Epithelial cell of alveolus of lung (primary cell): Measurements from ENCODE around the gene RCAN3. TPM values are rescaled to one million over a fixed set of nuclear protein-coding genes. Genes with fewer than 3 reads are reported as not detected.

Source experiments
- total RNA-seq: library from RNA; depleted of rRNA; stranded (reverse); fragments of >200 nt; gene quantifications from 2 replicates; pipeline ENCODE4 v1.2.1, GENCODE V29; 2015

Gene RCAN3
- 5.7 and 8.0 TPM in 2 replicates for total RNA-seq

GRCh38 chr1:24502709-24503058, at the start of gene RCAN3:
Gene RCAN3, plus strand, starts transcription at chr1:24502836. Its CDS starts 11,537 bp downstream, at chr1:24514373.

GRCh38 chr1:24555591-24556413, 53.2 kb downstream of the RCAN3 start, which contains the start of gene NCMAP:
Gene NCMAP, plus strand, starts transcription at chr1:24556087. Its CDS starts 39,344 bp downstream, at chr1:24595431.

Other genes starting within 250 kb of the RCAN3 start
- 0.13 TPM in 1 of 2 replicates, not detected in the other for gene GRHL3, start 183.5 kb upstream of the RCAN3 start, total RNA-seq
- 3.6 and 4.2 TPM in 2 replicates for gene STPG1, start 89.1 kb upstream of the RCAN3 start, total RNA-seq
- 19.9 and 25.2 TPM in 2 replicates for gene NIPAL3, start 87.0 kb upstream of the RCAN3 start, total RNA-seq
- not detected in 2 replicates for gene NCMAP, start 53.3 kb downstream of the RCAN3 start, total RNA-seq
- 28.3 and 50.0 TPM in 2 replicates for gene SRRM1, start 140.5 kb downstream of the RCAN3 start, total RNA-seq
- gene CLIC4, start 242.6 kb downstream of the RCAN3 start, total RNA-seq: 276 and 321 TPM in 2 replicates